Chondrocyte (in vitro differentiated cells): ENCODE data around the gene RMND5B. TPM values are rescaled to one million over a fixed set of nuclear protein-coding genes. Genes with fewer than 3 reads are reported as not detected.
"Not testable (repeated sequence)": the region's sequence is repeated elsewhere in the genome, so short reads cannot be mapped to it uniquely, and the experiment has no call there.

Source experiments
- DNase-seq: peaks from one replicate; pipeline ENCODE4 v3.0.0; 2021; ENCODE audit warnings: mixed read lengths, low spot score
- H3K27ac Mint-ChIP-seq: one replicate; pipeline ENCODE4 v1.8.0; 2021; ENCODE audit warnings: mild to moderate bottlenecking, moderate library complexity, mixed read lengths; ENCODE audit not compliant: unreplicated experiment
- H3K27me3 Mint-ChIP-seq: 2 replicates; pipeline ENCODE4 v1.8.0; 2021; ENCODE audit warnings: low read depth, mixed read lengths
- H3K36me3 Mint-ChIP-seq: 2 replicates; pipeline ENCODE4 v1.8.0; 2021; ENCODE audit warnings: low read depth, mixed read lengths
- H3K4me1 Mint-ChIP-seq: 2 replicates; pipeline ENCODE4 v1.8.0; 2021; ENCODE audit warnings: low read depth, mild to moderate bottlenecking, mixed read lengths
- H3K4me3 Mint-ChIP-seq: one replicate; pipeline ENCODE4 v1.8.0; 2021; ENCODE audit warnings: mild to moderate bottlenecking, moderate library complexity, mixed read lengths; ENCODE audit not compliant: unreplicated experiment
- H3K9me3 Mint-ChIP-seq: 2 replicates; pipeline ENCODE4 v1.8.0; 2021; ENCODE audit warnings: low read depth, mixed read lengths
- CTCF ChIP-seq: fragments of 200-600 bp; sonication (generic); IDR thresholded peaks from 2 replicates; pipeline ENCODE4 v1.5.0; 2021; ENCODE audit warnings: antibody characterized with exemption, mild to moderate bottlenecking, moderate library complexity
- total RNA-seq: library from RNA; stranded (reverse); gene quantifications from 3 replicates; pipeline ENCODE4 v1.2.1, GENCODE V29; 2021

RMND5B gene
- total RNA-seq, 1 donor from 2014 or later: 26.8 TPM

DNA sequence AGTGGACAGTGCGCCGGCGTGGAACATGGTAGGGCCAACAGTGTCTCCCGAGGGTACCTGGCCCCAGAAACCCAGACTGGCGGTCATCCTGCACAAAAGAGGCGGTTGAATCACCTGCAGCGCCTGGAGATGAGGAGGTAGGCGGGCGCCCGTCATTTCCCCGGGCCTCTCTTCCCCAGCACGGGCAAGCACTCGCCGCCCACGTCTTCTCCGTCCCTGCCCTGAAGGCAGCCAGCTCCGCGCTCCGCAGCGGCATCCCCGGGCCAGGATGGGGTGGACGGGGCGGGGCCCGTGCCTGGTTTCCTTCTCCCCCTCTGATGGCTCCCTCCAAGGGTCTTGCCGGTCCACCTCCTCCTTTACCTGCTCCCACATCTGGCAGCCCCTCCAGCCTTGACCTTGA lies 44.5 kb upstream of the RMND5B start:
- Mint-ChIP-seq H3K4me3 (no peak overlapping the region), H3K27me3 (peaks cover 19% of the 10 kb centered on the region), H3K36me3 (peaks cover 1% of the 10 kb centered on the region), H3K27ac (no peak overlapping the region), H3K4me1 (no peaks in the 10 kb centered on the region), H3K9me3 (peaks cover 1% of the 10 kb centered on the region)
- DNase-seq: no peak
- TF ChIP-seq CTCF: no peak

GRCh38 chr5:178087199-178087598 lies 43.6 kb upstream of the RMND5B start:
- H3K36me3 Mint-ChIP-seq, H3K9me3 Mint-ChIP-seq, H3K27ac Mint-ChIP-seq, DNase-seq, H3K4me3 Mint-ChIP-seq, H3K4me1 Mint-ChIP-seq: not testable (repeated sequence)
- peaks cover 14% of the 10 kb centered on the region for H3K27me3 Mint-ChIP-seq

DNA sequence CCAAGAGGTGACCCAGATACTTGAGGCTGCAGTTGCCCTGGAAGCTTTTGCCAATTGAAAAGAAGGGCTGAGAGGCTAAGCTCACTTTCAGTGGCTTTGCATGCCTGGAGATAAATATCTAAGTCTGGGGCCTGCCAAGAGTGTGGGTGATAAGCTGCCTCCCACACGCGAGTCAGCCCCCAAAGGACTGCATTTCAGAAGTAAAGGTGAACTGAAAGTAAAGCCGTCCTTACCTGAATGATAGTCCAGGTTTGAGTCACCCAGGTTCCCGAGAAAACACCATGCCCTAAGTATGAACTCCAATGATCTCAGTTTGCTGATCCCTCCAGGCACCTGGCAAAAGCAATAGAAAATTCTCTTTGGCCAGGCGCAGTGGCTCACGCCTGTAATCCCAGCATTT lies 40.0 kb upstream of the RMND5B start:
- H3K4me1 Mint-ChIP-seq: no peaks in the 10 kb centered on the region
- no peak overlapping the region for H3K4me3 Mint-ChIP-seq
- H3K36me3 Mint-ChIP-seq: peaks cover 1% of the 10 kb centered on the region
- peaks cover 11% of the 10 kb centered on the region for H3K27me3 Mint-ChIP-seq
- no peak for TF ChIP-seq CTCF
- no peak for DNase-seq
- H3K27ac Mint-ChIP-seq: no peak overlapping the region
- peaks cover 4% of the 10 kb centered on the region for H3K9me3 Mint-ChIP-seq

DNA sequence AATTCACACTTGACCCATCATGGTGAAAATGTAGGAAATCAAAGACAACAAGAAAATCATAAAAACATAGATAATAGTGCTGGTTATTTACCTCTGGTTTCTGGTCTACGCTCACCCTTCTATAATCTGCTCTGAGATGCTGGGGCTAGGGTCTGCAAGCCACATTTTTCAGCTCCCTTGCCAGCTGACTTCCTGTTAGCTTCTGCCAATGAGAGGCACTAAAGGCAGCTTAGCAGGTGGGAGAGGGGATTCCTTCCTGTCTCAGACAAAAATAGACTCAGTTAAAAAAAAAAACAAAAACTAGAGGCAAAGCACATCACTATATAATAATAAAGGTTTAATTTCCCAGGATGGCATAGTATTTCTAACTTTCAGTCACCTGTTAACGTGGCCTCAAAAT lies 37.7 kb upstream of the RMND5B start:
- no peak for TF ChIP-seq CTCF
- Mint-ChIP-seq H3K9me3 (peaks cover 7% of the 10 kb centered on the region), H3K4me1 (no peaks in the 10 kb centered on the region), H3K36me3 (peaks cover 1% of the 10 kb centered on the region), H3K27me3 (peaks cover 7% of the 10 kb centered on the region), H3K27ac (no peak overlapping the region), H3K4me3 (no peak overlapping the region)
- DNase-seq: no peak

GRCh38 chr5:178094345-178094744 lies 36.5 kb upstream of the RMND5B start:
- TF ChIP-seq CTCF: no peak
- Mint-ChIP-seq H3K4me1 (no peaks in the 10 kb centered on the region), H3K4me3 (no peak overlapping the region), H3K36me3 (peaks cover 1% of the 10 kb centered on the region), H3K9me3 (peaks cover 7% of the 10 kb centered on the region), H3K27ac (no peak overlapping the region), H3K27me3 (peaks cover 5% of the 10 kb centered on the region)
- no peak for DNase-seq

GRCh38 chr5:178098685-178099084 lies 32.1 kb upstream of the RMND5B start:
- peaks cover 5% of the 10 kb centered on the region for H3K27me3 Mint-ChIP-seq
- no peak overlapping the region for H3K4me3 Mint-ChIP-seq
- TF ChIP-seq CTCF: no peak
- H3K4me1 Mint-ChIP-seq: no peaks in the 10 kb centered on the region
- no peak overlapping the region for H3K27ac Mint-ChIP-seq
- peaks cover 3% of the 10 kb centered on the region for H3K9me3 Mint-ChIP-seq
- H3K36me3 Mint-ChIP-seq: peaks cover 1% of the 10 kb centered on the region
- DNase-seq: no peak
